ENCODE data around the gene NRIP1. TPM values are rescaled to one million over a fixed set of nuclear protein-coding genes. Genes with fewer than 3 reads are reported as not detected.

Gene NRIP1
- total RNA-seq, 1 experiment from 2014 or later, result 10.4 TPM

DNA sequence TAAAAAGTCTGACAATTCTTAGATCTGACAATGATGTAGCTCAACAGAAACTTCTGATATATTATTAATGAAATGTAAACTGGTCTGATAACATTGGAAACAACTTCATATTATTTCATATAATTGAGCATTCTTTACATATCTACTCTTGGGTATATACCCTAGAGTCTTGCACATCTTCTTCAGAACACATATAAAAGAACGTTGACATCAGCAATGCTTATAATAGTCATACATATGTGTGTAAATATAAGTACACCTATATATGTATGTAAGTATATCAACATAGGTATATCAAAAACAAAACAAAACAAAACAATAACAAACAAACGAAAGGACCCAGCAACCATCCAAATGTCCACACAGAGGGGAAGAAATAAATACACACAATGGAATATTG is 38.4 kb downstream of the NRIP1 start:
- Histone ChIP-seq H3K4me2 (ENCODE audit: insufficient read depth, insufficient read length, low read length) (no peak overlapping the region), H3K23me2 (ENCODE audit: insufficient read length, low read depth, low read length, poor library complexity, severe bottlenecking) (no peaks in the 10 kb centered on the region), H3K79me2 (ENCODE audit: insufficient read depth, low read length) (no peaks in the 10 kb centered on the region), H3K9ac (ENCODE audit: extremely low read depth, insufficient read length, low read length) (no peak overlapping the region), H4K20me1 (ENCODE audit: control insufficient read depth, insufficient read depth, insufficient read length) (no peaks in the 10 kb centered on the region), H3K14ac (ENCODE audit: insufficient read depth, low read length) (no peak overlapping the region), H3K18ac (ENCODE audit: insufficient read length, low read depth, low read length) (no peak overlapping the region), H2AFZ (ENCODE audit: low read length) (no peak overlapping the region), H4K5ac (ENCODE audit: insufficient read length, low read depth, low read length) (no peak overlapping the region), H3K4me1 (ENCODE audit: insufficient read depth, low read length) (no peaks in the 10 kb centered on the region), H3K9me3 (ENCODE audit: control insufficient read depth, low read depth, low read length) (no peaks in the 10 kb centered on the region), H2BK5ac (ENCODE audit: insufficient read length, low read length) (no peak overlapping the region), H2BK20ac (ENCODE audit: low read depth, low read length, poor library complexity, severe bottlenecking) (no peak overlapping the region), H4K8ac (replicated peaks; ENCODE audit: insufficient read length, low read depth, low read length) (no peak overlapping the region), H4K91ac (ENCODE audit: insufficient read length, low read depth, low read length) (no peak overlapping the region), H2BK120ac (ENCODE audit: low read depth, low read length, poor library complexity, severe bottlenecking) (no peak overlapping the region), H2AK5ac (ENCODE audit: insufficient read length, low read length) (no peak overlapping the region), H2BK12ac (ENCODE audit: insufficient read length, low read depth, low read length) (no peak overlapping the region), H2BK15ac (ENCODE audit: low read depth, low read length) (no peak overlapping the region), H3K56ac (ENCODE audit: insufficient read length, low read depth, low read length) (no peak overlapping the region), H3K79me1 (ENCODE audit: insufficient read depth, low read depth, low read length, poor library complexity, severe bottlenecking) (no peaks in the 10 kb centered on the region), H3K23ac (ENCODE audit: insufficient read length, low read depth, low read length) (no peak overlapping the region), H3T11ph (ENCODE audit: low read length) (no peak overlapping the region), H3K27ac (ENCODE audit: insufficient read length, low read depth, low read length) (no peak overlapping the region), H3K27me3 (ENCODE audit: insufficient read depth, low read length) (no peaks in the 10 kb centered on the region), H3K4ac (ENCODE audit: low read depth, low read length) (no peak overlapping the region)
- WGBS (ENCODE audit: extremely low coverage, insufficient read length, low lambda C conversion rate), result no CpG with 5 or more reads among the region's 2 CpGs
- TF ChIP-seq CTCF (conservative IDR thresholded peaks at IDR 0.05), result no peak
- Mint-ChIP-seq H3K27ac (no peak overlapping the region), H3K27me3 (ENCODE audit: low read depth) (no peaks in the 10 kb centered on the region), H3K4me3 (no peak overlapping the region), H3K9me3 (no peaks in the 10 kb centered on the region; a peak in 1 of 5 replicates), H3K36me3 (ENCODE audit: insufficient read depth in 1 of 3, low read depth in 3 of 3) (peaks cover 0 to 6% (median 0%) of the 10 kb centered on the region in 3 experiments; a peak in 3 of 7 replicates), H3K4me1 (peaks cover 0 to 7% of the 10 kb centered on the region in 2 experiments; a peak in 3 of 4 replicates)
- DNase-seq, result no peak
